K562 (cell line): ENCODE measurements around the gene C17orf50. TPM values are rescaled to one million over a fixed set of nuclear protein-coding genes. Genes with fewer than 3 reads are reported as not detected.

Source experiments
- ATAC-seq: fragments of 200-7000 bp; cut with Tn5 transposase; 3 replicates; pipeline ENCODE4 v1.9.1; 2020; ENCODE audit warnings: moderate library complexity
- BruUV-seq: library from RNA; stranded (reverse); fragments of 400-500 nt; replicated peaks from 2 replicates; lab custom pipeline; 2021; lab: Mats Ljungman, UMichigan
- CTCF ChIA-PET: fragments of 300-600 bp; formaldehyde crosslinking; extraction: SDS; loops from one replicate; lab custom pipeline; 2021; ENCODE audit warnings: low intra/inter-chr PET ratio; lab: Yijun Ruan, JAX
- POLR2A ChIA-PET: fragments of 300-600, 350-650 bp; sonication (Branson Sonifier 250); formaldehyde crosslinking; extraction: SDS; loops from one replicate; lab custom pipeline; 2021; ENCODE audit warnings: antibody characterized with exemption, inconsistent platforms; lab: Yijun Ruan, JAX
- DNase-seq, 4 experiments: peaks; one replicate each; pipeline versions ENCODE4 v3.0.0 to v3.0.0-alpha.2; 2011 to 2018; ENCODE audit warnings: low spot score in 3 of 4, mixed read lengths in 3 of 4; ENCODE audit errors: extremely low read depth in 1 of 4
- FAIRE-seq: peaks from 2 replicates; lab custom pipeline; 2011; peaks lifted over from hg19 to GRCh38; lab: Jason Lieb, UNC
- H2AFZ ChIP-seq: 2 replicates; pipeline ENCODE4 v1.6.0; 2011; ENCODE audit warnings: low read depth, low read length, control low read depth, inconsistent platforms
- H3K27ac ChIP-seq: fragments of 200-600 bp; 3 replicates; pipeline ENCODE4 v1.8.0; 2011; ENCODE audit warnings: low read depth, mild to moderate bottlenecking, control low read depth, inconsistent platforms, low read length, moderate library complexity, mixed read lengths; ENCODE audit errors: extremely low read depth
- H3K27me3 ChIP-seq, 2 experiments: fragments of 300-600 bp in 1 of 2; 2 replicates in 1 of 2; 3 replicates in 1 of 2; pipeline versions ENCODE4 v1.6.0 to v1.8.0; 2011; ENCODE audit warnings: inconsistent platforms in 2 of 2, low read length in 2 of 2, mild to moderate bottlenecking in 1 of 2, mixed read lengths in 1 of 2, moderate library complexity in 1 of 2; ENCODE audit not compliant: control insufficient read depth in 2 of 2, insufficient read depth in 2 of 2
- H3K36me3 ChIP-seq: fragments of 300-600 bp; 3 replicates; pipeline ENCODE4 v1.8.0; 2011; ENCODE audit warnings: mild to moderate bottlenecking, low read length, inconsistent platforms; ENCODE audit not compliant: control insufficient read depth, insufficient read depth
- H3K4me1 ChIP-seq, 2 experiments: fragments of 200-600 bp in 1 of 2; replicated peaks in 1 of 2; 2 replicates in 1 of 2; 3 replicates in 1 of 2; pipeline versions ENCODE4 v1.5.1 to v1.8.0; 2011; ENCODE audit warnings: inconsistent platforms in 2 of 2, low read length in 2 of 2, mild to moderate bottlenecking in 1 of 2, mixed read lengths in 1 of 2, moderate library complexity in 1 of 2; ENCODE audit not compliant: control insufficient read depth in 2 of 2, insufficient read depth in 2 of 2
- H3K4me2 ChIP-seq: 2 replicates; pipeline ENCODE4 v1.6.1; 2011; ENCODE audit warnings: low read length, control low read depth, inconsistent platforms, mixed read lengths; ENCODE audit not compliant: insufficient read depth
- H3K4me3 ChIP-seq: fragments of 200-600 bp; sonication (generic), shearing (Covaris generic); 2 replicates; pipeline ENCODE4 v1.5.1; 2016; ENCODE audit warnings: control low read depth, inconsistent platforms
- H3K79me2 ChIP-seq: fragments of 200-600 bp; 3 replicates; pipeline ENCODE4 v1.8.0; 2011; ENCODE audit warnings: low read length, inconsistent platforms; ENCODE audit not compliant: control insufficient read depth, insufficient read depth
- H3K9ac ChIP-seq, 2 experiments: 2 replicates each; pipeline versions ENCODE4 v1.6.0 to v1.6.1; 2011; ENCODE audit warnings: low read depth in 2 of 2, low read length in 2 of 2, control low read depth in 1 of 2, inconsistent platforms in 1 of 2, mild to moderate bottlenecking in 1 of 2, mixed read lengths in 1 of 2; ENCODE audit not compliant: insufficient read depth in 1 of 2
- H3K9me1 ChIP-seq: one replicate; pipeline ENCODE4 v1.6.0; 2011; ENCODE audit warnings: inconsistent platforms, mild to moderate bottlenecking, low read length, moderate library complexity; ENCODE audit not compliant: control insufficient read depth, insufficient read depth
- H3K9me3 ChIP-seq: replicated peaks from 2 replicates; pipeline ENCODE4 v1.5.1; 2011; ENCODE audit warnings: low read depth, low read length, inconsistent platforms; ENCODE audit not compliant: control insufficient read depth, insufficient read depth
- H4K20me1 ChIP-seq: replicated peaks from 2 replicates; pipeline ENCODE4 v1.6.1; 2011; ENCODE audit warnings: low read length, inconsistent platforms, mixed read lengths; ENCODE audit not compliant: control insufficient read depth, insufficient read depth
- ADNP ChIP-seq: fragments of 200-800 bp; sonication (Bioruptor generic); IDR thresholded peaks from 2 replicates; pipeline ENCODE4 v1.6.1; 2016; ENCODE audit warnings: missing genetic modification characterization, missing compliant biosample characterization
- BCOR ChIP-seq: fragments of 450-650 bp; IDR thresholded peaks from 2 replicates; pipeline ENCODE4 v1.6.1; 2016
- CBX1 ChIP-seq: sonication (generic); IDR thresholded peaks from 2 replicates; pipeline ENCODE4 v1.6.1; 2016; ENCODE audit warnings: antibody characterized with exemption, low read depth, mild to moderate bottlenecking
- CBX3 ChIP-seq, 2 experiments: IDR thresholded peaks; 1 replicate in 1 of 2; 2 replicates in 1 of 2; pipeline ENCODE4 v1.6.1; 2012; ENCODE audit warnings: inconsistent platforms in 2 of 2, low read length in 2 of 2, borderline replicate concordance in 1 of 2, control low read depth in 1 of 2
- DDX20 ChIP-seq: fragments of 450-650 bp; IDR thresholded peaks from 2 replicates; pipeline ENCODE4 v1.6.1; 2016; ENCODE audit warnings: missing genetic modification characterization, low read depth, mild to moderate bottlenecking, missing compliant biosample characterization, moderate library complexity
- EGR1 ChIP-seq: fragments of 450-650 bp; conservative IDR thresholded peaks from 2 replicates; pipeline ENCODE4 v1.6.1; 2017; ENCODE audit warnings: mild to moderate bottlenecking
- ESRRA ChIP-seq: fragments of 450-650 bp; IDR thresholded peaks from 2 replicates; pipeline ENCODE4 v1.6.1; 2014; ENCODE audit warnings: low read depth, mild to moderate bottlenecking, moderate library complexity, borderline replicate concordance
- FUS ChIP-seq: fragments of 200-400 bp; formaldehyde crosslinking; optimal IDR thresholded peaks from 2 replicates; pipeline ENCODE3; 2017; ENCODE audit warnings: low read depth, low read length
- HDAC2 ChIP-seq: fragments of 450-650 bp; IDR thresholded peaks from 2 replicates; pipeline ENCODE4 v1.6.1; 2016; ENCODE audit warnings: mild to moderate bottlenecking
- MBD2 ChIP-seq: sonication (generic); IDR thresholded peaks from 2 replicates; pipeline ENCODE4 v1.6.1; 2016; ENCODE audit warnings: low read depth, borderline replicate concordance
- NCOA6 ChIP-seq: fragments of 450-650 bp; IDR thresholded peaks from 2 replicates; pipeline ENCODE4 v1.6.1; 2017; ENCODE audit warnings: mild to moderate bottlenecking
- PTBP1 ChIP-seq: fragments of 200-400 bp; formaldehyde crosslinking; IDR thresholded peaks from 2 replicates; pipeline ENCODE4 v1.6.1; 2017; ENCODE audit warnings: low read depth, low read length
- RBM22 ChIP-seq: fragments of 200-400 bp; formaldehyde crosslinking; IDR thresholded peaks from 2 replicates; pipeline ENCODE4 v1.6.1; 2018; ENCODE audit warnings: low read length, low read depth; ENCODE audit not compliant: poor library complexity, severe bottlenecking
- RBM25 ChIP-seq: fragments of 200-400 bp; formaldehyde crosslinking; IDR thresholded peaks from 2 replicates; pipeline ENCODE4 v1.6.1; 2018; ENCODE audit warnings: low read length, low read depth, moderate library complexity; ENCODE audit not compliant: severe bottlenecking
- RCOR1 ChIP-seq, 2 experiments: IDR thresholded peaks; 2 replicates each; pipeline ENCODE4 v1.6.1; 2012; ENCODE audit warnings: low read depth in 2 of 2, low read length in 2 of 2, borderline replicate concordance in 1 of 2, improper control_type of control experiment in 1 of 2
- SMARCA5 ChIP-seq: fragments of 450-650 bp; IDR thresholded peaks from 2 replicates; pipeline ENCODE4 v1.6.1; 2016
- SP2 ChIP-seq: IDR thresholded peaks from 2 replicates; pipeline ENCODE4 v1.6.1; 2011; ENCODE audit warnings: mild to moderate bottlenecking, low read depth, low read length, moderate library complexity; ENCODE audit not compliant: poor library complexity, severe bottlenecking; ENCODE audit errors: extremely low read depth
- TEAD1 ChIP-seq, 2 experiments: fragments of 450-650 bp in 1 of 2; sonication (generic) in 1 of 2; formaldehyde crosslinking; IDR thresholded peaks; 2 replicates each; pipeline versions ENCODE4 v1.4.0 to v1.8.0; 2020 to 2022; ENCODE audit warnings: mild to moderate bottlenecking in 2 of 2, missing genetic modification reagents in 1 of 2
- WGBS: fragments of 100-300 bp; shearing (Covaris generic); methylation state at CpG from one replicate; pipeline ENCODE4 v1.1.6; 2016; ENCODE audit warnings: low coverage, mixed read lengths; ENCODE audit not compliant: insufficient coverage; ENCODE audit errors: missing lambda C conversion rate; 5-methylcytosine and 5-hydroxymethylcytosine counted together
- in situ Hi-C: fragments of 300-500 bp; cut with MboI; formaldehyde crosslinking; loops from 4 replicates; pipeline ENCODE4 v1.15.0; 2018; ENCODE audit warnings: inconsistent platforms, mixed read lengths
- intact Hi-C: fragments of 100-400 bp; cut with micrococcal nuclease; formaldehyde crosslinking; loops from 2 replicates; pipeline ENCODE4 v1.14.2; 2022
- polyA plus RNA-seq, 8 experiments: library from polyadenylated mRNA; depleted of rRNA in 4 of 8; stranded (reverse) in 5 of 8; unstranded in 3 of 8; fragments of >200 nt; fragmentation: Nextera tagmentation in 2 of 8; fragmentation: Illumina TruSeq in 1 of 8; extraction: Ambion mirVana in 2 of 8; extraction: Trizol in 1 of 8; gene quantifications; 2 replicates each; pipeline versions ENCODE4 v1.2.1 to v1.2.3, GENCODE V29; 2011 to 2014; ENCODE audit warnings: inconsistent platforms in 1 of 8, missing spikeins in 1 of 8
- total RNA-seq, 7 experiments: library from RNA; depleted of rRNA in 6 of 7; stranded (reverse); fragments of >200 nt in 6 of 7; fragmentation: Illumina TruSeq in 2 of 7; extraction: Trizol in 2 of 7; gene quantifications; 2 replicates each; pipeline versions ENCODE4 v1.2.1 to v1.2.3, GENCODE V29; 2011 to 2021; ENCODE audit warnings: low replicate concordance in 1 of 7
- TF ChIP-seq, protein P1 (sequence below): fragments of 250-450 bp; sonication (Bioruptor Pico); IDR thresholded peaks from 2 replicates; pipeline ENCODE4 v1.4.0; 2020; ENCODE audit warnings: mild to moderate bottlenecking, moderate library complexity

C17orf50 gene
- total and polyA plus RNA-seq, 9 of the 15 experiments (the other 6 are each of a cell fraction or from before 2014, with no cell fraction given): not detected

DNA sequence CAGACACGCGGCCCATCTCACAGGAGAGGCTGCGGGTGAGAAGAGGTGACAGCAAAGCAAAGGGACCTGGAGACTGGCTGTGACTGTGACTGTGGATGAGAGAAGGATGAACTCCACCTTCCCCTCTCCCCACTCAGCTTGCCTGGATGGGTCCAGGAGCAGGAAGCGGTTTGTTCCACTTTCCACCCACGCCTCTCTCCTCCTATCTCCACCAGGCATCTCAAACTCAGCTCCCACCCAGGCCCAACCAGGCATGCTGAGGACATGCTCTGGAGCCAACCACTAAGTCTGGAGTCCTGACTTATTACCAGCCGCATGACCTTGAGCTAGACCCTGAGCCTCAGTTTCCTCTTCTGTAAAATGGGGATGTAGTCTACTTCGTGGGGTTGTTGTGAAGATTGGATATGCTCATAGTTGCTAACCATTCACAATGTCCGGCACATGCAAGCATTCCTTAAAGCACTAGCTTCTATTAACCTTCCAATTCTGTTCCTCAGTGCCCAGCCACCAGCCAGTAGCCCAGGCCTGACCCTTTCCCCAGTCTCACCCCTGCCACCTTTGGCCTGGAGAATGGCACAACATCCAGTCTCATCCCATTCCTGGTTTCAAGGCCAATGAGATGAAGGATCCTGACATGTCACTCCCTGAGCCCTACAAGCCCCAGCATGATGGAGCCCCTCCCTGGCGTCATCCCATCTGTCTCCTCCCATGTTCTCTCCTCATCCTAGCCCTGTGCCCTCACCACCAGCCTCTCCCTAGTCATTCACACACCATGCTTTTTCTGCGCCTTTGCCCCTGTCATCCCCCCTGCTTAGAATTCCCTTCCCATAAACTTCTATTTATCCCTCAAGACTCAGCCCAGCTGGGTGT lies 9.9 kb upstream of the C17orf50 start:
- Histone ChIP-seq H3K9me1 (no peaks in the 10 kb centered on the region), H3K4me2 (peak overlapping the region; percentile 61), H3K36me3 (no peaks in the 10 kb centered on the region), H3K27ac (no peak overlapping the region), H3K9me3 (no peaks in the 10 kb centered on the region), H3K27me3 (peaks cover 9 to 54% of the 10 kb centered on the region in 2 experiments; a peak in 4 of 5 replicates), H4K20me1 (peaks cover 12% of the 10 kb centered on the region; the same call in 1 of the 2 replicates), H3K79me2 (no peaks in the 10 kb centered on the region), H3K9ac (peak overlapping the region in 1 of 2 experiments; percentile 70; a peak in 2 of 4 replicates), H3K4me3 (no peak overlapping the region), H2AFZ (peak overlapping the region; percentile 68), H3K4me1 (peaks cover 11 to 25% of the 10 kb centered on the region in 2 experiments; a peak in 4 of 5 replicates)
- ChIA-PET POLR2A (interaction anchor here (0.6 to 1.0 kb wide), 4 partner anchors 10 to 57 kb away, joined by 3 read pairs; partner anchors contain the start of gene C17orf50), CTCF (no interaction called here)
- 27% methylated on average over 10 of the region's 10 CpGs for WGBS
- in situ Hi-C loops (loop anchor here (10.0 kb wide), 1 partner anchor 586 kb away; no protein-coding TSS in a partner anchor), intact Hi-C loops (no loop called here)
- DNase-seq (peak; percentile 58 to 69 (median 64)), ATAC-seq (no peak; the same call in 2 of the 3 replicates), FAIRE-seq (no peak)
- BruUV-seq: no TSS peak
- TF ChIP-seq MBD2 (no peak), RBM25 (peak; percentile 90), RBM22 (no peak), CBX1 (peak; percentile 71; the same call in 1 of the 2 replicates), ADNP (tag) (peak; percentile 75; the same call in 1 of the 2 replicates), CBX3 (IDR thresholded peaks at IDR 0.05; ENCODE audit: borderline replicate concordance in 1 of 2, low read length in 2 of 2) (peak in 1 of 2 experiments; percentile 85; a peak in 2 of 3 replicates), SMARCA5 (peak; percentile 93), DDX20 (tag) (no peak), FUS (no peak), BCOR (peak; percentile 96), SP2 (no peak), PTBP1 (0 out of 2 replicates have a peak, but pooled peaks have one; percentile 40), NCOA6 (no peak), HDAC2 (peak; percentile 56; the same call in 1 of the 2 replicates), RCOR1 (IDR thresholded peaks at IDR 0.05; ENCODE audit: borderline replicate concordance in 1 of 2, low read depth in 2 of 2, low read length in 2 of 2) (peak in 1 of 2 experiments; percentile 88; a peak in 2 of 4 replicates), ESRRA (peak; percentile 100), EGR1 (peak; percentile 91), TEAD1 (CRISPR knock-in tag; IDR thresholded peaks at IDR 0.05) (no peak)
- TF ChIP-seq, protein P1, sequence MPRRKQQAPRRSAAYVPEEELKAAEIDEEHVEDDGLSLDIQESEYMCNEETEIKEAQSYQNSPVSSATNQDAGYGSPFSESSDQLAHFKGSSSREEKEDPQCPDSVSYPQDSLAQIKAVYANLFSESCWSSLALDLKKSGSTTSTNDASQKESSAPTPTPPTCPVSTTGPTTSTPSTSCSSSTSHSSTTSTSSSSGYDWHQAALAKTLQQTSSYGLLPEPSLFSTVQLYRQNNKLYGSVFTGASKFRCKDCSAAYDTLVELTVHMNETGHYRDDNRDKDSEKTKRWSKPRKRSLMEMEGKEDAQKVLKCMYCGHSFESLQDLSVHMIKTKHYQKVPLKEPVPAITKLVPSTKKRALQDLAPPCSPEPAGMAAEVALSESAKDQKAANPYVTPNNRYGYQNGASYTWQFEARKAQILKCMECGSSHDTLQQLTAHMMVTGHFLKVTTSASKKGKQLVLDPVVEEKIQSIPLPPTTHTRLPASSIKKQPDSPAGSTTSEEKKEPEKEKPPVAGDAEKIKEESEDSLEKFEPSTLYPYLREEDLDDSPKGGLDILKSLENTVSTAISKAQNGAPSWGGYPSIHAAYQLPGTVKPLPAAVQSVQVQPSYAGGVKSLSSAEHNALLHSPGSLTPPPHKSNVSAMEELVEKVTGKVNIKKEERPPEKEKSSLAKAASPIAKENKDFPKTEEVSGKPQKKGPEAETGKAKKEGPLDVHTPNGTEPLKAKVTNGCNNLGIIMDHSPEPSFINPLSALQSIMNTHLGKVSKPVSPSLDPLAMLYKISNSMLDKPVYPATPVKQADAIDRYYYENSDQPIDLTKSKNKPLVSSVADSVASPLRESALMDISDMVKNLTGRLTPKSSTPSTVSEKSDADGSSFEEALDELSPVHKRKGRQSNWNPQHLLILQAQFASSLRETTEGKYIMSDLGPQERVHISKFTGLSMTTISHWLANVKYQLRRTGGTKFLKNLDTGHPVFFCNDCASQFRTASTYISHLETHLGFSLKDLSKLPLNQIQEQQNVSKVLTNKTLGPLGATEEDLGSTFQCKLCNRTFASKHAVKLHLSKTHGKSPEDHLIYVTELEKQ (CRISPR knock-in tag): no peak
